ENCODE measurements around the gene TTC7B.

The TTC7B gene

GRCh38 chr14:90538716-90539495 lies 277.3 kb downstream of the TTC7B start:
- Histone ChIP-seq H3K4me3 (IDR thresholded peaks at IDR 0.05; ENCODE audit: insufficient read depth, low read depth, low read length) (no peak overlapping the region), H4K20me1 (ENCODE audit: insufficient read depth) (no peaks in the 10 kb centered on the region), H2AFZ (ENCODE audit: low read depth) (no peak overlapping the region), H3K27ac (no peak overlapping the region), H3K4me1 (ENCODE audit: low read depth, poor library complexity, severe bottlenecking) (no peaks in the 10 kb centered on the region), H3K4me2 (no peak overlapping the region), H3K9ac (no peak overlapping the region), H3K79me2 (ENCODE audit: insufficient read depth, low read depth) (no peaks in the 10 kb centered on the region), H3K36me3 (ENCODE audit: insufficient read depth) (no peaks in the 10 kb centered on the region), H3K27me3 (ENCODE audit: insufficient read depth, low read depth) (no peaks in the 10 kb centered on the region)
- TF ChIP-seq CTCF (conservative IDR thresholded peaks at IDR 0.05; ENCODE audit: low read depth, low read length): no peak

GRCh38 chr14:90538095-90538494 lies 278.1 kb downstream of the TTC7B start:
- Histone ChIP-seq H3K27me3 (ENCODE audit: insufficient read depth, low read depth) (no peaks in the 10 kb centered on the region), H3K4me1 (ENCODE audit: low read depth, poor library complexity, severe bottlenecking) (no peaks in the 10 kb centered on the region), H4K20me1 (ENCODE audit: insufficient read depth) (no peaks in the 10 kb centered on the region), H3K36me3 (ENCODE audit: insufficient read depth) (no peaks in the 10 kb centered on the region), H3K4me2 (no peak overlapping the region), H3K4me3 (IDR thresholded peaks at IDR 0.05; ENCODE audit: insufficient read depth, low read depth, low read length) (no peak overlapping the region), H3K27ac (no peak overlapping the region), H3K79me2 (ENCODE audit: insufficient read depth, low read depth) (no peaks in the 10 kb centered on the region), H3K9ac (no peak overlapping the region), H2AFZ (ENCODE audit: low read depth) (no peak overlapping the region)
- TF ChIP-seq CTCF (conservative IDR thresholded peaks at IDR 0.05; ENCODE audit: low read depth, low read length): no peak

GRCh38 chr14:90536511-90537191 lies 279.6 kb downstream of the TTC7B start:
- H3K4me1 ChIP-seq (ENCODE audit: low read depth, poor library complexity, severe bottlenecking): no peaks in the 10 kb centered on the region
- no peak overlapping the region for H3K4me2 ChIP-seq
- no peak overlapping the region for H3K27ac ChIP-seq

GRCh38 chr14:90536092-90536491 lies 280.1 kb downstream of the TTC7B start:
- Histone ChIP-seq H3K36me3 (ENCODE audit: insufficient read depth) (no peaks in the 10 kb centered on the region), H3K4me1 (ENCODE audit: low read depth, poor library complexity, severe bottlenecking) (no peaks in the 10 kb centered on the region), H3K79me2 (ENCODE audit: insufficient read depth, low read depth) (no peaks in the 10 kb centered on the region), H4K20me1 (ENCODE audit: insufficient read depth) (no peaks in the 10 kb centered on the region), H3K4me3 (IDR thresholded peaks at IDR 0.05; ENCODE audit: insufficient read depth, low read depth, low read length) (no peak overlapping the region), H2AFZ (ENCODE audit: low read depth) (no peak overlapping the region), H3K9ac (no peak overlapping the region), H3K27me3 (ENCODE audit: insufficient read depth, low read depth) (no peaks in the 10 kb centered on the region), H3K4me2 (no peak overlapping the region), H3K27ac (no peak overlapping the region)
- TF ChIP-seq CTCF (conservative IDR thresholded peaks at IDR 0.05; ENCODE audit: low read depth, low read length): no peak

More at GRCh38 chr14:90536511-90537191, 279.6 kb downstream of the TTC7B start:
- Histone ChIP-seq H3K36me3 (ENCODE audit: insufficient read depth) (no peaks in the 10 kb centered on the region), H3K79me2 (ENCODE audit: insufficient read depth, low read depth) (no peaks in the 10 kb centered on the region), H3K9ac (no peak overlapping the region), H3K27me3 (ENCODE audit: insufficient read depth, low read depth) (no peaks in the 10 kb centered on the region), H3K4me3 (IDR thresholded peaks at IDR 0.05; ENCODE audit: insufficient read depth, low read depth, low read length) (no peak overlapping the region), H4K20me1 (ENCODE audit: insufficient read depth) (no peaks in the 10 kb centered on the region), H2AFZ (ENCODE audit: low read depth) (no peak overlapping the region)
- TF ChIP-seq CTCF (conservative IDR thresholded peaks at IDR 0.05; ENCODE audit: low read depth, low read length): no peak

Data from KMS-11 (cell line).